HG02943 (cell line): ENCODE measurements around the gene FILIP1L.
A peak's percentile ranks its signal among the peaks of the same experiment; 100 is the strongest.

Experiments
- ATAC-seq: cut with Tn5 transposase; IDR thresholded peaks from one replicate; pipeline ENCODE4 v1.9.1; 2021; ENCODE audit warnings: mild to moderate bottlenecking, low read depth, moderate library complexity; ENCODE audit not compliant: unreplicated experiment

FILIP1L gene

DNA sequence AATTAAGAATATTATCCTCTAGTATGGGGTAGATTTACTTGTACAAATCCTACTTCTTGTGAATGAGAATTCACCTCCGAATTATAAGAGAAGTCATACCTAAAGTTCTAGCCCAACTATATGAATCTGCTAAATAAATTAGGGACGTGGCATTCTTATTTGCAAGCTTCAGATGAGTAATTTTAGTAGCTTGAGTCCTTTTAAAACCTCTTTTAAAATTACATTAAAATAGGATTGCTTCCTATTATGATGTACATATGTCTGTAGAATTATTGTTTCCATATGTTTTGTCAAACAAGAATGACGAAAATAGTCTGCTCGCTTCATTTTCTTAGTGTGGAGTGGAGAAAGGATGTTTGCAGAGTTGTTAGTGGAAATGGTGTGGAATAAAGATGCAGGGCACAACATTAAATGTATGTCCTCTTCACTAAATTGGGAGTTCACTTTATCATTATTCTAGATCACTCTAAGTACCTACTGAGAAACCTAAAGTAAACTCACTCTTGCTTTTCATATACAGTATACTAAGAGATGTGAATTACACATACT lies 237.2 kb downstream of the FILIP1L start:
- no peak for ATAC-seq

DNA sequence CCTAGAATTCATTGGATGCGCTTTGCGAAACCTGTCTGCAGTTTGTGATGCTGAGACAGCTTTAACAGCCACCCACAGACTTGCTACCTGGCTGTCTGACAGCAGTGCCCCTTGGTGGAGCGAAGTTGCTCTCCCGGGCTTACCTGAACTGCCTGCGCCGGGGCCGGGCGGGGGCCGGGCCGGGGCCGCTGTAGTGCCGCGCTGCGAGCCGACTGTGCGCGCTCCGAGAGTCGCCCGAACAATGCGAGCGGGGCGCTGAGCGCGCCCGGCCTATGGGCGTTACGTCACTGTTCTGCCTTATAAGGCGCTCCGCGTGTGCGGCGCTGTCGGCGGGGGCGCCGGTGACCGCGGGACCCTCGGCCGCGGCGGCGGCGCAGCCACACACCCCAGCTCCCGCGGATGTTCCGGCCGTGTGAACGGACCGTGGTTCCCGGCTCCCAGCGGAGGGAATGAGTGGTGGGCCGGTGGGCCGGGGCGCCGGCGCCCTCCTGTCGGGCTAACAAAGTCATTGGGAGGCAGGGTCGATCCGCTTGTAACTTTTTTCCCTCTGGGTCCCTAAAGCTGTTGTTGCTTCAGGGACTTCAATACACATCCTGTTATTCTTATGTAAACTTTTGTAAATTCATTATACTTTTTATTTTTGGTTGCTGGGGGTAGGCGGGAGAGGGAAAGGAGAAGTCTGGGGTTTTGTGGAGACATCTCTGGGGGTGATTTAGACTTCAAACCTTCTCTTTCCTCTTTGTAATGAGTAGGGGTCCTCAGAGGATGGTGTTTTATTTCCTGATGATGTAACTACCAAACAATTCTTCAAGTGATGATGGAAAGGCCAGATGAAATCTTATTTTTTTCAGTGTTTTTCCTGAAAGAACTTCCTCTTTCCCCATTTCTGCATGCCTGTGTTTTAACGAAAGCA lies 238.1 kb downstream of the FILIP1L start:
- ATAC-seq, result peak; percentile 82

DNA sequence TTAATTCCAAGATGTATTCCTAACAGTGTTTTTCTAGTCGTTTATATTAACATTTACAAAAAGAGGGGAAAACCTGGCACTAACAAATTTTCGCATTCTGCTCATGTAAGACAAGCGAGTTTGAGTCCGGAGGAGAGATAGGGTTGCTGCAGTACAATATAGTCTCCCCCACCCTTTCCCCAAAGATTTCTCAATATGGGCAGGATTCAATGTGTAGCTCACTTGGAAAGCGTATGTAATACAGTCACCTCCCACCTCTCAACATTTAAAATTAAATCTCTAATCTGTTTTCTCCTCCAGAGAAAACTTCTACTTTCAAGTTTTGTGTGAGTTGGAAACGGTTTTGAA lies 238.7 kb downstream of the FILIP1L start:
- ATAC-seq, result no peak

DNA sequence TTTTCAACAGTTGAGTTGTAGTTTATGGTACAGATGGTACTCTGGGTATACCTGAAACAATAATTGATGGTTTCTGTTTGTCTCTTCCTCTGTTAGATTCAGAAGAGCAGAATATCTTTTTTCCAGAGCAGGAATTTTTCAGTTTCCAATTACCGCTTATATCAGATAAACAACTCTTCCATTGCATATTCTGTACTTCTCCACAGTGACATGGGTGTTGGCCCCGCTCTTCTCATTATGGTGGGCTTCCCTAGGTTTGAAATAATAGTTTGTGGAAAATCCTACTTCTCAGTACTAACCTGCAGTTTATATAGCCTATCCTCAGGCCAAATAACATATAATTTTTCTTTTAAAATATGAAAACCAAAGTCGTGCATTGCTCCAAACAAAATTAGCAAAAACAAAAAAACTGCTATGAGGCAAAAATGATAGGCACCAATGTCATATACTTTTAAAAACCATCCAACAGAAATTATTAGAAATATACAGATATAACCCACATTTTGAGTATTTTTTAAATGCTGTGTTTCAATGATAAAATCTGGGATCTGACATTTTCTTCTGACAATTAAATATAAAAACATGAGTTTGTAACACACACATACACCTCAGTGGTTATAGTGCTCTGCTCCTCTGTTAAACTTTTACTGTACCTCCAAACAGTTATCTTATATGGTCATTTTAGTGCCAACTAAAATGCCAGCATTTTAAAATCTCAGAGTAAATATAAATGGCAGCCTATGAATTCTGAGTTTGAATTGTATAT lies 239.9 kb downstream of the FILIP1L start:
- ATAC-seq, result no peak

DNA sequence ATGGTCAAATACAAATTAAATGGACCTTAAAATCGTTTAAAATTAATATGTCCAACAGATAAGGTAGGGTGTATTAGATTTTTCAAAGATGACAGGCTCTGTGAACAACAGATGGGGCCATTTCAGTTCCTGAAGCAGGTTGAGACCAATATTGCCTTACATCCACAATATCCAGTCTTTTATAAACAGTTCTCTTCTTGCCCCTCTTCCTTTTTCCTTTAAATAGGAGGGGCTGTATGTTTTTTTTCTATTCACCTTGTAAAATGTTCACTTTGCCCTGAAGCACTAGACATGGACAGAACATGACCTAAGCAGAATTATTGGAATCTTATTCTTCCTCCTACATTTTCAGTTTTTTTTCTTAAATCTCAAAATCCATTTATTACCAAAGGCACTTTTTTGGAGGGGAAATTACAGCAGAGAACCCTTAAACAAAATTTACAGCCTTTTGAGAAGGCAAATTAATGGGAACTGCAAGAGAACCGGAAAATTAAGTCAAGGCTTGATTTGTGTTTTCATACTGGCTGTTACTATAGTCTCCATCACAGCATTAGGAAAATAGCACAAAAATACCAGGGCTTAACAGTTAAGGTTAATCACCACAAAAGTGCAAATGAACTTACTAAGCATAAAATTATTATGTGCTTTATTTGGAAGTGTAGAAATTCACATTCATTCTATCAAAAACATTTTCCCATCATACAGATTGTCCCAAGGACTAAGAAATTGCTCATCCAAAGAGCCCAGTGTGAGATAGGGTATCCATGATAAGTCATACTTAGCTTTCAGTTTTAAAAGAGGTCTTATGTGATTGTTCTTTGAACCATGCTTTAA lies 240.8 kb downstream of the FILIP1L start:
- no peak for ATAC-seq

DNA sequence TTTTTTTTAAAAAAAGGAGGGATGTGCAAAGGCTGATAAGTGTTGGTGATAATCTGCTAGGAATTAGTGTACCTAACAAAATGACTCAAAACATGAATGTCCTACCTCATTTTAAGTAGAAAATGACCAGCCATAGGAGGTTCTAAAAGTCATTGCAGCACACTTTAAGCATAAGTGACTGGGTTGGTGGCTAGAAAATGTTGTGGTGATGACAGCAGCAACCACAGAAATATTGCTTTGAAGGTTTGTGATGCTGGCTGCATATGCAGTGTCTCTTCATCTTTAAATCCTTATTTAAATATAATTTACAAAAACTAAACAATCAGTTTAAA lies 241.4 kb downstream of the FILIP1L start:
- no peak for ATAC-seq

DNA sequence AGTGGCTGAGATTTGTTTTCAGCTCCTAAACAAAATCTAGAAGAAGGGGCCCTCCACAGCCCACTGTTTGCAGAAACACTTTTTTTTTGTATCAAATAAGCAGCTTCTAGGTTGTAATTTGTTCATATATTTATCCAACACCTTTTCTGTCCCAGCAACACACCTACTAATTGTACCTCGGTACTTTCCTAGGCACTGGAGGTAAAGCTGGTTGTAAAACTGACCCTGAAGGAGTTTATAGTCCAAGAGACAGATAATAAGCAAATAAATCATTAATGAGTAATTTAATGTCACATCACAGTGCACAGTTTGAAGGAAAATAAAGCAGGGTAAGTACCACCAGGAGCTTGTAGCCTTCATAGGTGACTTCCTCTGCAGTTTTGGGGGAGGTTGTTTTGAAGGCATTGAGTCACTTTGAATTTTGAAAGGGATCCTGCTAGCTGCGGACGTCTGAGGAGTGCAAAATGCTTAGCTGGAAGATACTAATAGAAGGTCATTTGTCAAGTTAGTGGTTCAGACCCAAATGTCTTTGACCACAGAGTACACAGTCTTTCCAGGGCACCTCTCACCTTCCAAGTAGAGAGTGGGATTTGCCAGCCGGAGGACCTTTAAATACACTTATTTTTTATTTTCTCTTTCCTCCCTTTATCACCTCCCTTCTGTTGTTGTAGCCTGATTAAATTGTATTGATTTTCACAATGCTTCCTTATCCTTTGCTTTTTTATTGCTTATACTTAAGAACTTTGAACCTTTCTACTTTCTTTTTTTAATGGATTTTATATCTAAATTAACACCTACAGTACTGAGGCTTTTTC lies 242.9 kb downstream of the FILIP1L start:
- ATAC-seq, result no peak

DNA sequence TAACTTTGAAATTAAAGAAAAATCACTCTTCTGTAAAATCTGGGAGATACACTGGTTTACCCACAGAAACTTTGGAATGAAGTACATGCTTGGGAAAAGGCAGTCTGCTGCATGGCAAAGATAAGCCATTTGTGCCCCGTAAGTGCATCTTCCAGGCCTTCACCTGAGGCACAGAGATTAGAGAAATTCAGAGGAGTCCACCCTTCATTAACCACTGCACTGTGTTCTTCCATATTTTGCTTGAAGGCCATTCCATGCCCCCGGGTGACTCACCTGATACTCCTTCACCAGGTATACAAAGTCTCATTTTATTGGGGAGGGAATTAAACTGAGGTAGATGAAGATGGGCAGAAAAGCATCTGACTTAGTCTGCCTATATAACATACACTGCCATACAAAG lies 243.6 kb downstream of the FILIP1L start:
- ATAC-seq, result no peak

DNA sequence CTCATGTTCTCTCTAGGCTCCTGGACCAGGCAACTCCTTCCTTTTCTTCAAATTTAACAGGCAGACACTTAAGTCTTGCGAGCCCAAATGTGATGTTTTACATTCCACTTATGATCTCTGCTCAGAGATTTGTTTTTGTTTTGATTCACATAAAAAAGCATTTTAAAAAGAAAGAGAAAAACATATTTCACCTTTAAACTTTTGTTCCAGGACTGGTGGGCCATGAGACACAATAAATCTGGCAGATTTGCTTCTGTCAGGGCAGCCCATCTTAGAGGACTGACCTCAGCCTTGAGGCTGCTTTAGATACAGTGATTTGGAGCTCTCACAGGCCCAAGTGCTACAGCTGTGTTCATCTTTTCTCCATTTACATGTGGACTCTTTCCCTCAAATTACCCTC lies 244.7 kb downstream of the FILIP1L start:
- no peak for ATAC-seq

DNA sequence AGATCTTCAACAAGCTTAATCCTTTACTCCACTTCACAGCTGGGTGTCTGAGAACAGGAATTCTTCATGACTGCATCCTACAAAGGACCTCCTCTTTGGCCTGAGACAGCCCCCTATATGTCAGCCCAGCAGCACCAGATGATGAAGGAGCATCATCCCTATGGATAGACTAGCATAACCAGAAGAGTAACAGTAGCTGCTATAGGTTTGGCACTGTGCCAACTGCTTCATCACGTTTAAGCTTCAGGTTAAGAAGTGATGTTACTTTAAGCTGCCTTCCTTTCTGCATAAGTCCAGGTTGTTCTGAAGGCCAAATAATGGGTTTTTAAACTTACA lies 246.0 kb downstream of the FILIP1L start:
- ATAC-seq, result no peak

DNA sequence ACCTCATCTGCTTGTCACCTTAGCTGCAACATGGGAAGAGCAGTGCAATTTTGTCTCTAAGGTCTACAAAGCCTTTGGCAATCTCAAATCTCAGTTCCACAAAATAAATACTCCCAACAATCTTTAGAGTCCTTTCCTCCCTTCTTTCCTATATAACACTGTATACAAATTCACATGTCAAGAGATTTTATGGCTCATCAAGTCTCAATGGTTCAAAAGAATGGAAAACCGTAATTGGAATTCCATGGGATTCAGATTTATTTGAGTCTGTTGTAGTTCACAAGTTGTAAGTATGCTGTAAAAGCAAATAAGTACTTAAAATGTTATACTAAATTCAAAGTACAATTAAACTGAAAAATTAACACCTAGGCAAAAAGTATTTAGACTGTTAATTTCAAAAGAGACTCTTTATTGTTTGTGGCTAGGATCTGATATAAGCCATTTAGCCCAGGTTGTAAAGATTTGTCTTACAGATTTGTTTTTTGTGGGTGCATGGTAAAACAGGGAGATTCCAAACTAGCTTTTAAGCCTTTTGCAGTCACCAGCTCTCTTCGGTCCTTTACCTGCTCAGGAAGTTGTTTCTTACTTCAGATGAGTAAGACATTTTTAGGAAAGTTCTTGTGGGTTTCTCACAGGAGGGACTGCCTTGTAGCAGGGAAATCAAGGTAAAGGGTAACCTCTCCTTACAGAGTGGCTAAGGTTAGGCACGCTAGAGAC lies 246.5 kb downstream of the FILIP1L start:
- ATAC-seq, result no peak

DNA sequence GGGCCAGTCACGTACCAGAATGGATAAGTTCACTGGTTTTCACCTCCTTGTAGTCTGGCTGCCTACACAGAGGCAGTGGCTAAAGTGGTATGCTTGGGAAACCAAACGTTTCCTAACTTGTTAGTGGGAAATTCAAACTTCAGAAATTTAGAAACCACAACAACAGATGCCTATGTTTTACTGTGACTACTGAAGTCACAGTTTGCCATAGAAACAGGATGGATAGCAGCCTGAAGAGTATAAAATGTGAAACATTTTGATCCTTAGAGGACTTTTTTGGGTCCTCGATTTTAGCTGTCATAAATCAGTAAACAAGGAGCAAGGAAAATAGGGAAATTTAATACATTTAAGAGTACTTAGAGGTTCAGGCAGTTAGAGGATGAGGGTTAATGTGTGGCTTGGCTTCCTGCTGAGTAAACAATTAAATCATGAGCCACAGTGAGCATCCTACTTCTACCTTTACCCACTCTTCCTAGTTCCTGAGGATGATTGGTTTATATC lies 248.0 kb downstream of the FILIP1L start:
- no peak for ATAC-seq

DNA sequence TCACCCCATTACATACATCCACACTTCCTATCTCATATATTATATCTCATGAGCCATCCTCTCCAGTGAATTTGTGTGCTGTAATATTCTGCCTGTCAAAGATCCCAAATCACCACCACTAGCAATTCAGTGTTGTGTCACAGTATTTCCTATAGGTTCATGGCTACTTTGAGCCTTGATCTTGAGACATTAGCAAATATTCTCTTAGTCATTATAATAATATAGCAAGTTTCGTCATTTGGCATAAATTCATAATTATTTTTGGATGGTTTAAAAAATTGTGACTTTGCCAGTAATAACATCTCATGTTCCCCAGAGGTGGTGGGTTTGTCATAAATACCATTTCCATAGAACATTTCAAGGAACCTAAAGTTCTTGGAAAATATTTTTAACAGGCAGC lies 249.0 kb downstream of the FILIP1L start:
- ATAC-seq, result no peak

DNA sequence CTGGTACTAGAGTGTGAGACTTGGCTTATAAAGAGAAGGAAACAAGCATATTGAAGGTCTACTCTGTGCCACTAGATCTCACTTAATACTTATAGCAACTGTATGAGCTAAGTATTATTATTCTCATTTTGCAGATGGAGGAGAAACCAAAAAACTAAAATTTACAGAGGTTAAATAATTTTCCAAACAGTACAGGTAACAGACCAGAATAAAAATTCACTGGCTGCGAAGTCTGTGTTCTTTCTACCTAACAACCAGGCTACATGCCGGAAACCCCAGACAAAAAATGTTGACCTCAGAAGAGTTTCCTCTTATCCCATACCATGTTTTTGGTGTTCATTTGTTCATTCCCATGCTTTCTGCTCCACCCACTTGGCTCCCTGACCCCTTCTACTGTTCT lies 250.0 kb downstream of the FILIP1L start:
- ATAC-seq, result no peak

DNA sequence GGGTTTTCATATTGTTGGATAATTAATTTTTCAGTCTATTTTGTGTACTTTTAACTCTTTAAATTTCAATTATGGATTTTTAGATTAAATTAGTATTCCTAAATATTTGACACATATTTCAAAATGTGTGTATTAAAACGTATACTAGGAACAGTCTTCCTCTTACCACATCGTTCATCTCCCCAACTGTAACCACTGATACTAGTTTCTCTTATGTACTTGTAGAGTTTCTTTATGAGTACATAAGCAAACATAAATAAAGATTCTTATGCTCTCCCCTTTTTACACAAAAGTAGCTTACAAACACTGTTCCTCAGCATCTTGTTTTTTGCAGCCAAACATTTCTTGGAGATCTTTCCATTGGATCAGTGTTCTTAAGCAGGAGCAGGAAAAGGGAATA lies 250.7 kb downstream of the FILIP1L start:
- no peak for ATAC-seq

DNA sequence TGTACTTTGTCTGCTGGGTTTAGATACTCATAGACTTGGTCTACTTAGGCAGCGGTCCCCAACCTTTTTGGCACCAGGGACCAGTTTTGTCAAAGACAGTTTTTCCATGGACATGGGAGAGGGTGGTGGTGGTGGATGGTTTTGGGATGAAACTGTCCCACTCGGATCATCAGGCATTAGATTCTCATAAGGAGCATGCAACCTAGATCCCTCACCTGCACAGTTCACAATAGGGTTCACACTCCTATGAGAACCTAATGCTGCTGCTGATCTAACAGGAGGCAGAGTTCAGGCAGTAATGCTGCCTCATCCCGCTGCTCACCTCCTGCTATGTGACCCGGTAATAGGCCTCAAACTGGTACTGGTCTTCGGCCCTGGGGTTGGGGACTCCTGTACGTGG lies 251.3 kb downstream of the FILIP1L start:
- ATAC-seq, result no peak

DNA sequence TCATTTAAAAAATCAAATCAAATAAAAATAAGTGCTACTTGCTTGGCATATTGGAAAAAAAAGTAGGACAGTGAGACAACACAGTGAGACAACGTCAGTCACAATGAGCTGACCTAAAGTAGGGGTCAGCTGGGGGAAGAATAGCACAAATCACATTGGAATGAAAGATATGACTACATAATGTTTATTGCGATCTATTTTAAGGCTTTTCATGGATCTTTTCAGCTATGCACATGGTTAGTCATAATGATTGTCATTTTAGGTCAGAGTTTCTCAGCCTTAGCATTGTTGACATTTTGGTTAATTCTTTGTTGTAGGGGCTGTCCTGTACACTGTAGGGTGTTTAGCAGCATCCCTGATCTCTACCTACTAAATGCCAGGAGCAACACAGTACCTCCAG lies 252.1 kb downstream of the FILIP1L start:
- ATAC-seq, result no peak

DNA sequence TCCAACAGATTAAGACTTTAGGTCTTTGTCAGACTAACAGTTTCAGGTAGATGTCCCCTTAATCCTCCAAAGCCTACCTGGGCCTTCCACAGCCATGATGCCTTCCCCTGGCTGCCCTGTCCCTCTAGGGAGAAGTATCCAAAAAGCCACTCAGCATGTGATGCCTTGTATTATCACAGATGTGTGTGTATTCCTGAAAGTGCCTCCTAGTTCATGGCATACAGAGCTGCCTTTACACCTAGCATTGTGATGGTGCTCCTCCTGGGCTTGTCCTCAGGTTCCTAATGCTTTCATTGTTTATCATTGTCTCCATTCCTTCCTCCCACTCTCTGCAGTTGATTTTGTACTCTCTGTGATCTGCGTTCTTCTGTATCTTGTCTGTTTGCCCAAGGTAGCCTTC lies 253.1 kb downstream of the FILIP1L start:
- no peak for ATAC-seq

DNA sequence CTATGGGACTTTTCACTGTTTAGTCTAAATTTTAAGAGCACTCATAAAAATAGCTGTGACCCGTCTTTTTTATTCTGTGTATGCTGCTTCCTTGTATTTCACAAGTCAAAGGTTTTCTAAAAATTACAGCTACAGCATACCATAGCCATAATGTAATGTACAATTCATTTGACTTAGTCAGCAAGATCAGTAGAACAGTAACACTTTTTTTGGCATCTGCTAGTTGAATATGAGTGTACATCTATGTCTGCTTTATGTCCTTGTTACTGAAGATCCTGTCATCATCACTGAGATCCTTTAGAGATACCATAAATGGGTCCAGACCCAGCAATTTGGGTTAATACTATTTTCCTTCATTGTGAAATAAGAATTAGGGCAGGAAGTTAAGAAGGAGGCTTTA lies 254.5 kb downstream of the FILIP1L start:
- no peak for ATAC-seq
